RPMI8226 (cell line): Measurements from ENCODE around the gene ZNF777.
"Not testable (repeated sequence)": the region's sequence is repeated elsewhere in the genome, so short reads cannot be mapped to it uniquely, and the experiment has no call there.

Source experiments
- DNase-seq: peaks from one replicate; pipeline ENCODE4 v3.0.0-alpha.2; 2015

ZNF777 gene

GRCh38 chr7:149413083-149413482 is 47.8 kb downstream of the ZNF777 start:
- DNase-seq, result not testable (repeated sequence)

DNA sequence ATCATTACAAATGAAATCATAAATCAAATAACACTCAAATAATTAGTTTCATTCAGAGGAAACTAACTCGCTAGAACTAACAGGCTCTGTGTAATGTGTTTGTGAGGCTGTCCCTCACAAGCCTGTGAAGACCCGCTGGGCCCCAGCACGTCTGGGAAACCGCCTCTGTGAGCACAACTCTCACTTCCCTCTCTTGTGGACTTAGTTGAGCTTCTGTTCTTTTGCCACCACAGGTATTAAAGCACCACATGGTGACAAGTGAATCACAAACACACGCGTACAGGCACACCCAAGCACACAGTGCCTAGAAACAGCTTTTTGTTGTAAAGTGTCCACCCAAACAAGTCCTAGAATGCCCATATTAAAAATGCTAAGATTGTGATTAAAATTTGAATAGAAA is 51.0 kb downstream of the ZNF777 start:
- peak; percentile 63 for DNase-seq

GRCh38 chr7:149404825-149405224 is 56.0 kb downstream of the ZNF777 start:
- no peak for DNase-seq

- no peak for DNase-seq
Measured at GRCh38 chr7:149404396-149404795, 56.5 kb downstream of the ZNF777 start.

DNA sequence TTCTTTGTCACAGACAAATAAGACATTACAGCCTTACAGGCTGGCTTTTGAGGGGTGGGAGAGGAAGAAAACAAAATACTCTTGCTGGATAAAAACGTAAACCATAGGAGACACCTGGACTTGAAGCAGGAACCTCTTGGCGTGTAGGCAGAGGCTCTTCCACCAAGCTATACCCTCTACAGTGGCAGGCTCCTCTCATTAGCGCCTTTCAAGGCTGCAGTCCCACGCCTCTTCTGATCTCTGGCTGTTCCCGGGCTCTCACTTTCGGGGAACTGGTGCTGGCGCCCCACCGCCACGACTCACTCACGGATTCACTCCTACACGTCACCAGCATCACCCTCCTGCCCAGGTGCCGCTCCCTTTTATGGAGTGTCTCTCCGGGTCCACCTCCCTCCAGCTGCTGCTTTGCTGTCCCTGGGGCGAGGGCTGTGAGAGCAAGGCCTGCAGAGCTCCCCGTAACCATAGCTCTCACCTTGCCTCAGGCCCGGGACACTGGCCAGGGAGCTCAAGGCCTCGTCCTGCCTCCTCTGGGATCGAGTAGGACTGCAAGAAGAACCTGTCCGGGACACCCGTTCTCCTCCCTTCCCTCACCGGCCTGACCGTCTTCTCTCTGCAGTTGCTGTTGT is 62.6 kb downstream of the ZNF777 start:
- no peak for DNase-seq

DNA sequence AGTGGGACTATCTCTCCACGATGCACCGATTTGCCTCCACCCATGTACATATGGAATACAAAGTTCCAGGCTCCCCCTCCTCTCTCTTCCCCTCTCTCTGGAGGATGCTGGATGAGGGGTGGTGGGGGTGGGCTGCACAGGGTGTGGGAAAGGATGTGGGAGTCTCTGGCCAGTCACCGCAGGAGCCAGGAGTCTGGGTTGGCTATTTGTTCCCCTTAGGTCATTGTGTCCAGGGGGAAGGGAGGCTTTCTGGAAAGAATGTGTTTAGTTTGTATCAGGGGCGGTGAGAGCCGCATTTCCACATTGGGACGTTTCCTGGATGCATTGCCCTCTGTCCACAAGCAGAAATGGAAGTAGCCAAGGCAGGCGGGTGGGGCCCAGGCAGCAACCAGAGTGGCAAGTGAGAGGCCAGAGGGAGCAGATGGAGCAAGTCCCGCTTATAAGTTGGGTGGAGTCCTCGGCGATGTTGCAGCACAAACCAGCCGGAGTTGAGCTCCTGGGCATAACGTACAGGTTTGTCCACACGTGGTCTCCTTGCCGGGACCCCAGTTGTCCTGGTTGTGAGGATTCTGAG is 63.3 kb downstream of the ZNF777 start:
- no peak for DNase-seq

DNA sequence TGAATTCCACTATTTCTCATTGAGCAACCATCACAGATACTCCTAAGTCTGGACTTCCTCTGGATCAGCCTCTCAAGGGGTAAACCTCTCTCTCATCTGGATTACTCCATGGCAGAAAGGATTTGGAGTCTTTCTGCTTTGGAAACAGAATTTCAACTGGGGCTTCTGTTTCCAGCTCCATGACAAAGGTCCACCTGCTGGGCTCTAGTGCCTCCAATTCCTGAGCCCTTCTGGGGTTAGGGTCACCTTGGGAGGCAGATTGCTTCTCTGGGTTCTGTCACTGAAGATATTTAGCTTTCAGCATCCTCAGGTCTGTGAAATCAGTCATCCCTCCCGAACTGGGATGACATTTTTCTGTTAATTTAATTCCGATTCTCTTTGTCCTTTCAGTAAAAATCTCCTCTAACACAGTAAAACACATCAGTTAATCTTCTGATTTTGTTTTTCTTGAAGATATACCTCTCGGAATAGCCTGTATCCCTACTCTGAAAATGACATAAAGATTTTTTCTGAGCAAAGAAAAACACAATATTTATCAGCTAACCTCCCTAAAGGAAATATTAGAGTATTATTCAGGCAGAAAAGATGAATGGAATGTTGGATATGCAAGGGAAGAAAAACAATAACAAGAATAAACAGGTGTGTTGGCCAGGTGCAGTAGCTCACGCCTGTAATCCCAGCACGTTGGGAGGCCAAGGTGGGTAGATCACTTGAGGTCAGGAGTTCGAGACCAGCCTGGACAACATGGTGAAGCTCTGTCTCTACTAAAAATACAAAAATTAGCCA is 72.1 kb downstream of the ZNF777 start:
- DNase-seq, result not testable (repeated sequence)

DNA sequence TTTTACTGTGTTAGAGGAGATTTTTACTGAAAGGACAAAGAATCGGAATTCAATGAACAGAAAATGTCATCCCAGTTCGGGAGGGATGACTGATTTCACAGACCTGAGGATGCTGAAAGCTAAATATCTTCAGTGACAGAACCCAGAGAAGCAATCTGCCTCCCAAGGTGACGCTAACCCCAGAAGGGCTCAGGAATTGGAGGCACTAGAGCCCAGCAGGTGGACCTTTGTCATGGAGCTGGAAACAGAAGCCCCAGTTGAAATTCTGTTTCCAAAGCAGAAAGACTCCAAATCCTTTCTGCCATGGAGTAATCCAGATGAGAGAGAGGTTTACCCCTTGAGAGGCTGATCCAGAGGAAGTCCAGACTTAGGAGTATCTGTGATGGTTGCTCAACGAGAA is 74.3 kb downstream of the ZNF777 start:
- DNase-seq, result not testable (repeated sequence)

GRCh38 chr7:149385195-149385950 is 75.5 kb downstream of the ZNF777 start:
- no peak for DNase-seq
